Sigmoid colon (tissue), 4 donors: ENCODE results near the gene B4GALNT3.

Source experiments
- CTCF ChIP-seq, 4 experiments: fragments of 450-650 bp in 3 of 4; fragments of 200-600 bp in 1 of 4; IDR thresholded peaks; one replicate each; pipeline ENCODE4 v1.5.1; 2016 to 2019; ENCODE audit warnings: antibody characterized with exemption in 4 of 4, mild to moderate bottlenecking in 3 of 4, moderate library complexity in 2 of 4
- EP300 ChIP-seq, 4 donors: sonication (generic); formaldehyde crosslinking; IDR thresholded peaks; one replicate each; pipeline ENCODE4 v1.6.1; 2017; ENCODE audit warnings: antibody characterized with exemption in 4 of 4
- POLR2A ChIP-seq, 2 donors: fragments of 450-650 bp; IDR thresholded peaks; one replicate each; pipeline ENCODE4 v1.6.1; 2016; ENCODE audit warnings: antibody characterized with exemption in 2 of 2, mild to moderate bottlenecking in 2 of 2, moderate library complexity in 2 of 2
- POLR2AphosphoS5 ChIP-seq, 4 donors: sonication (generic); formaldehyde crosslinking; IDR thresholded peaks; one replicate each; pipeline ENCODE4 v1.6.1; 2017; ENCODE audit warnings: antibody characterized with exemption in 4 of 4

GRCh38 chr12:592024-592505 lies 132.3 kb downstream of the B4GALNT3 start:
- TF ChIP-seq CTCF (IDR thresholded peaks at IDR 0.05), result no peak
- no peak for TF ChIP-seq POLR2A (IDR thresholded peaks at IDR 0.05)
- TF ChIP-seq POLR2AphosphoS5 (IDR thresholded peaks at IDR 0.05), result no peak
- no peak for TF ChIP-seq EP300 (IDR thresholded peaks at IDR 0.05)
